ENCODE data around the gene CELF4.

Gene CELF4

GRCh38 chr18:37397814-37398213 lies 167.8 kb downstream of the CELF4 start:
- no peak overlapping the region for H3K9ac ChIP-seq (ENCODE audit: low read length)
- no peaks in the 10 kb centered on the region for H3K9me3 ChIP-seq (ENCODE audit: control insufficient read depth, low read depth, low read length)
- H3K27me3 ChIP-seq (ENCODE audit: control insufficient read depth, insufficient read depth, low read length) = peaks cover 24% of the 10 kb centered on the region
- no peak overlapping the region for H3K27ac ChIP-seq (ENCODE audit: low read length)
- no peaks in the 10 kb centered on the region for H3K36me3 ChIP-seq (ENCODE audit: control insufficient read depth, low read depth, low read length)
- H3K4me3 ChIP-seq (ENCODE audit: low read length) = no peak overlapping the region
- peaks cover 7% of the 10 kb centered on the region for H3K4me1 ChIP-seq (ENCODE audit: control insufficient read depth, low read depth, low read length)

GRCh38 chr18:37396971-37397720 lies 168.5 kb downstream of the CELF4 start:
- H3K27ac ChIP-seq (ENCODE audit: low read length) = no peak overlapping the region
- no peak overlapping the region for H3K4me3 ChIP-seq (ENCODE audit: low read length)
- H3K9me3 ChIP-seq (ENCODE audit: control insufficient read depth, low read depth, low read length) = no peaks in the 10 kb centered on the region
- H3K36me3 ChIP-seq (ENCODE audit: control insufficient read depth, low read depth, low read length) = no peaks in the 10 kb centered on the region
- H3K9ac ChIP-seq (ENCODE audit: low read length) = no peak overlapping the region
- H3K27me3 ChIP-seq (ENCODE audit: control insufficient read depth, insufficient read depth, low read length) = peaks cover 30% of the 10 kb centered on the region
- peaks cover 7% of the 10 kb centered on the region for H3K4me1 ChIP-seq (ENCODE audit: control insufficient read depth, low read depth, low read length)

GRCh38 chr18:37395631-37396030 lies 170.0 kb downstream of the CELF4 start:
- Histone ChIP-seq H3K9me3 (ENCODE audit: control insufficient read depth, low read depth, low read length) (no peaks in the 10 kb centered on the region), H3K36me3 (ENCODE audit: control insufficient read depth, low read depth, low read length) (no peaks in the 10 kb centered on the region), H3K9ac (ENCODE audit: low read length) (no peak overlapping the region), H3K27ac (ENCODE audit: low read length) (no peak overlapping the region), H3K27me3 (ENCODE audit: control insufficient read depth, insufficient read depth, low read length) (peaks cover 43% of the 10 kb centered on the region), H3K4me3 (ENCODE audit: low read length) (no peak overlapping the region), H3K4me1 (ENCODE audit: control insufficient read depth, low read depth, low read length) (peaks cover 7% of the 10 kb centered on the region)

- Histone ChIP-seq H3K4me1 (ENCODE audit: control insufficient read depth, low read depth, low read length) (peaks cover 7% of the 10 kb centered on the region), H3K36me3 (ENCODE audit: control insufficient read depth, low read depth, low read length) (no peaks in the 10 kb centered on the region), H3K4me3 (ENCODE audit: low read length) (no peak overlapping the region), H3K9me3 (ENCODE audit: control insufficient read depth, low read depth, low read length) (no peaks in the 10 kb centered on the region), H3K27ac (ENCODE audit: low read length) (no peak overlapping the region), H3K27me3 (ENCODE audit: control insufficient read depth, insufficient read depth, low read length) (peaks cover 43% of the 10 kb centered on the region), H3K9ac (ENCODE audit: low read length) (no peak overlapping the region)
These were observed 170.5 kb downstream of the CELF4 start for GRCh38 chr18:37395138-37395537.

- Histone ChIP-seq H3K4me1 (ENCODE audit: control insufficient read depth, low read depth, low read length) (peaks cover 7% of the 10 kb centered on the region), H3K9me3 (ENCODE audit: control insufficient read depth, low read depth, low read length) (peaks cover 1% of the 10 kb centered on the region), H3K27me3 (ENCODE audit: control insufficient read depth, insufficient read depth, low read length) (peaks cover 43% of the 10 kb centered on the region), H3K4me3 (ENCODE audit: low read length) (no peak overlapping the region), H3K9ac (ENCODE audit: low read length) (no peak overlapping the region), H3K27ac (ENCODE audit: low read length) (no peak overlapping the region), H3K36me3 (ENCODE audit: control insufficient read depth, low read depth, low read length) (no peaks in the 10 kb centered on the region)
These were observed 171.0 kb downstream of the CELF4 start for GRCh38 chr18:37394610-37394965.

- no peaks in the 10 kb centered on the region for H3K36me3 ChIP-seq (ENCODE audit: control insufficient read depth, low read depth, low read length)
- peaks cover 6% of the 10 kb centered on the region for H3K9me3 ChIP-seq (ENCODE audit: control insufficient read depth, low read depth, low read length)
- H3K9ac ChIP-seq (ENCODE audit: low read length) = no peak overlapping the region
- H3K4me1 ChIP-seq (ENCODE audit: control insufficient read depth, low read depth, low read length) = peaks cover 7% of the 10 kb centered on the region
- peak overlapping the region; percentile 53 for H3K4me3 ChIP-seq (ENCODE audit: low read length)
- H3K27ac ChIP-seq (ENCODE audit: low read length) = no peak overlapping the region
- H3K27me3 ChIP-seq (ENCODE audit: control insufficient read depth, insufficient read depth, low read length) = peaks cover 43% of the 10 kb centered on the region
These were observed 171.5 kb downstream of the CELF4 start for GRCh38 chr18:37393945-37394609.

- peak overlapping the region; percentile 53 for H3K4me3 ChIP-seq (ENCODE audit: low read length)
- H3K36me3 ChIP-seq (ENCODE audit: control insufficient read depth, low read depth, low read length) = no peaks in the 10 kb centered on the region
- H3K27ac ChIP-seq (ENCODE audit: low read length) = no peak overlapping the region
- no peak overlapping the region for H3K9ac ChIP-seq (ENCODE audit: low read length)
- H3K27me3 ChIP-seq (ENCODE audit: control insufficient read depth, insufficient read depth, low read length) = peaks cover 43% of the 10 kb centered on the region
- H3K4me1 ChIP-seq (ENCODE audit: control insufficient read depth, low read depth, low read length) = peaks cover 7% of the 10 kb centered on the region
- peaks cover 6% of the 10 kb centered on the region for H3K9me3 ChIP-seq (ENCODE audit: control insufficient read depth, low read depth, low read length)
These were observed 172.3 kb downstream of the CELF4 start for GRCh38 chr18:37393221-37393827.

GRCh38 chr18:37392648-37393047 lies 172.9 kb downstream of the CELF4 start:
- Histone ChIP-seq H3K9me3 (ENCODE audit: control insufficient read depth, low read depth, low read length) (peaks cover 6% of the 10 kb centered on the region), H3K27ac (ENCODE audit: low read length) (no peak overlapping the region), H3K4me3 (ENCODE audit: low read length) (no peak overlapping the region), H3K4me1 (ENCODE audit: control insufficient read depth, low read depth, low read length) (peaks cover 7% of the 10 kb centered on the region), H3K27me3 (ENCODE audit: control insufficient read depth, insufficient read depth, low read length) (peaks cover 43% of the 10 kb centered on the region), H3K36me3 (ENCODE audit: control insufficient read depth, low read depth, low read length) (no peaks in the 10 kb centered on the region), H3K9ac (ENCODE audit: low read length) (no peak overlapping the region)

- Histone ChIP-seq H3K9me3 (ENCODE audit: control insufficient read depth, low read depth, low read length) (peaks cover 6% of the 10 kb centered on the region), H3K4me3 (ENCODE audit: low read length) (no peak overlapping the region), H3K9ac (ENCODE audit: low read length) (no peak overlapping the region), H3K27ac (ENCODE audit: low read length) (no peak overlapping the region), H3K36me3 (ENCODE audit: control insufficient read depth, low read depth, low read length) (no peaks in the 10 kb centered on the region), H3K4me1 (ENCODE audit: control insufficient read depth, low read depth, low read length) (peaks cover 7% of the 10 kb centered on the region), H3K27me3 (ENCODE audit: control insufficient read depth, insufficient read depth, low read length) (peaks cover 43% of the 10 kb centered on the region)
These were observed 173.7 kb downstream of the CELF4 start for GRCh38 chr18:37391698-37392548.

- Histone ChIP-seq H3K9ac (ENCODE audit: low read length) (no peak overlapping the region), H3K27me3 (ENCODE audit: control insufficient read depth, insufficient read depth, low read length) (peaks cover 42% of the 10 kb centered on the region), H3K9me3 (ENCODE audit: control insufficient read depth, low read depth, low read length) (peaks cover 6% of the 10 kb centered on the region), H3K4me1 (ENCODE audit: control insufficient read depth, low read depth, low read length) (peaks cover 7% of the 10 kb centered on the region), H3K36me3 (ENCODE audit: control insufficient read depth, low read depth, low read length) (no peaks in the 10 kb centered on the region), H3K27ac (ENCODE audit: low read length) (no peak overlapping the region), H3K4me3 (ENCODE audit: low read length) (no peak overlapping the region)
These were observed 174.4 kb downstream of the CELF4 start for GRCh38 chr18:37391156-37391555.

- Histone ChIP-seq H3K27me3 (ENCODE audit: control insufficient read depth, insufficient read depth, low read length) (peaks cover 38% of the 10 kb centered on the region), H3K4me1 (ENCODE audit: control insufficient read depth, low read depth, low read length) (peaks cover 7% of the 10 kb centered on the region), H3K4me3 (ENCODE audit: low read length) (no peak overlapping the region), H3K9ac (ENCODE audit: low read length) (no peak overlapping the region), H3K36me3 (ENCODE audit: control insufficient read depth, low read depth, low read length) (no peaks in the 10 kb centered on the region), H3K27ac (ENCODE audit: low read length) (no peak overlapping the region), H3K9me3 (ENCODE audit: control insufficient read depth, low read depth, low read length) (peaks cover 6% of the 10 kb centered on the region)
These were observed 174.9 kb downstream of the CELF4 start for GRCh38 chr18:37390687-37391086.

Measured in iPS-18a (cell line).